Epithelial cell of proximal tubule (primary cell): Measurements from ENCODE around the gene LRMDA. TPM values are rescaled to one million over a fixed set of nuclear protein-coding genes. Genes with fewer than 3 reads are reported as not detected.

Experiments used
- DNase-seq: peaks from one replicate; pipeline ENCODE4 v3.0.0-alpha.2; 2011; ENCODE audit warnings: low read depth
- H3K4me3 ChIP-seq: 2 replicates; pipeline ENCODE4 v1.5.1; 2011; ENCODE audit warnings: low read depth, mild to moderate bottlenecking, low read length
- CTCF ChIP-seq: conservative IDR thresholded peaks from 2 replicates; pipeline ENCODE4 v1.5.1; 2012; ENCODE audit warnings: low read depth, mild to moderate bottlenecking, low read length
- total RNA-seq: library from RNA; depleted of rRNA; stranded (reverse); fragments of >200 nt; gene quantifications from 2 replicates; pipeline ENCODE4 v1.2.3, GENCODE V29; 2015

The LRMDA gene
- total RNA-seq, 1 donor from 2014 or later: 0.75 TPM

- TF ChIP-seq CTCF: no peak
- DNase-seq: no peak
- peak overlapping the region; percentile 39 for H3K4me3 ChIP-seq
These were observed 351.2 kb downstream of the LRMDA start for GRCh38 chr10:75782463-75783248.

GRCh38 chr10:75788394-75789205, 357.2 kb downstream of the LRMDA start:
- no peak for TF ChIP-seq CTCF
- DNase-seq: peak; percentile 75
- peak overlapping the region; percentile 25 for H3K4me3 ChIP-seq

DNA sequence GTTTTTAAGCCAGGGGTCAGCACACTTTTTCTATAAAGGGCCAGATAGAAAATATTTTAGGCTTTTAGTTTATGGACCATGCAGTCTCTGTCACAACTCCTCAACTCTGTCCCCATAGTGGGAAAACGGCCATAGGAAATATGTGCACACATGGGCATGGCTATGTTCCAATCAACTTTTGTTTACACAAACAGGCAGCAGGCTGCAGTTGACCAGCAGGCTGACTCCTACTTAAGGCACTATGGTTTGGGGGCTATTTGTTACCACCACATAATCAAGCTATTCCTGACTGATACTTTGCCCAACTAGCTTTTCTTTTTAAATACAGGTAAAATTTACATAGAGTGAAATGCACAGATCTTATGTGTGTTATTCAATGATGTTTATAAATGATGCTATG, 362.4 kb downstream of the LRMDA start:
- DNase-seq: no peak
- no peak for TF ChIP-seq CTCF
- H3K4me3 ChIP-seq: no peak overlapping the region

DNA sequence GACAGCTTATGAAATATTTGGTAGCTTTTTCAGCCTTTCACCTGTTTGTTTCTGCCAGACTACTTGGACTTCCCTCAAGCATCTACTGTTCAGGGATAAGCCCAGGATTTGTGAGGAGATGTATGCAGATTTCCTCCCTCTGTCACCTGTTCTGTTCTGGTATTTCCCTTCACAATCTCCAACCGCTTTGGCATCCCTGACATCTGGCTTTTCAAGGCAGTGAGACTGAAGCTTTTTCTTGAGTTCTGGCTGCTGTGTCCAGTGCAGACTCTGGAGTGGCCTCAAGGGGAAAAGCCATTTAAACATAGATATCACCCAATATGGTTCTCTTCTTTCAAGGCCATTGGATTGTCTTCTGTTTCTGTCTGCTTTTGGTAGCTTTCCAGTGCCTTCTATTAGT, 369.7 kb downstream of the LRMDA start:
- DNase-seq: no peak
- no peak overlapping the region for H3K4me3 ChIP-seq
- TF ChIP-seq CTCF: no peak

DNA sequence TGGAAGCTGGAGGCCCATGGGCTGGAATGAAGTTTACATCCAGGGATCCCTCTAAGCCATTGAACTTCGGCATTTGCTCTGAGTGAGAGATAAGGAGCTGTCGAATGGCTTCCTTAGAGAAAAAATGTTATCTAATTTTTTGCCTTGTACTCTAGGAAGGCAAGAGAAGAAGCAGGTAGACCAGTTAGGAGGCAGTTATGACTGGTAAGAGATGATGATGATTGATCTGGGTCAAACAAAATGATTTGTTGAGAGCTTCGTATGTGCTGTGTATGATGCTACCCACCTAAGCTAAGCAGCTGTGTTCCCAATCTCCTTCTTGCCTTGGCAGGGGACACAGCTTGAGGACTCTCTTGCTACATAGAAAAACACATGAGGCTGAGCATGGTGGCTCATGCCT, 370.2 kb downstream of the LRMDA start:
- no peak for TF ChIP-seq CTCF
- DNase-seq: no peak
- H3K4me3 ChIP-seq: no peak overlapping the region

- no peak for DNase-seq
- no peak overlapping the region for H3K4me3 ChIP-seq
- TF ChIP-seq CTCF: no peak
These were observed 371.7 kb downstream of the LRMDA start for GRCh38 chr10:75803121-75803520.
